NCI-H1092 (cell line): ENCODE data around the gene PTPMT1.
"Not testable (repeated sequence)": the region's sequence is repeated elsewhere in the genome, so short reads cannot be mapped to it uniquely, and the experiment has no call there.

Experiments used
- DNase-seq: peaks from one replicate; lab custom pipeline; 2025; lab: John Stamatoyannopoulos, UW

Gene PTPMT1

DNA sequence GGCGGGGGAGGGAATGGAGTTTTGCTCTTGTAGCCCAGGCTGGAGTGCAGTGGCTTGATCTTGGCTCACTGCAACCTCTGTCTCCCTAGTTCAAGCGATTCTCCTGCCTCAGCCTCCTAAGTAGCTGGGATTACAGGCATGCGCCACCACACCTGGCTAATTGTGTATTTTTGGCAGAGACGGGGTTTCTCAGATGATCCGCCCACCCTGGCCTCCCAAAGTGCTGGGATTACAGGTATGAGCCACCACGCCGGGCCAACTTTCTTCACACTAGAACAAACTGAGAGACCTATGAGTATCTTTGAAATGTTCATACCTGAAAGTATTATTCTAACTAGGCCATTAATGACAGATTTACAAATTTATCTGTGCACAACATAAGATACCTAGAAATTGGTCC lies 19.1 kb upstream of the PTPMT1 start:
- not testable (repeated sequence) for DNase-seq

DNA sequence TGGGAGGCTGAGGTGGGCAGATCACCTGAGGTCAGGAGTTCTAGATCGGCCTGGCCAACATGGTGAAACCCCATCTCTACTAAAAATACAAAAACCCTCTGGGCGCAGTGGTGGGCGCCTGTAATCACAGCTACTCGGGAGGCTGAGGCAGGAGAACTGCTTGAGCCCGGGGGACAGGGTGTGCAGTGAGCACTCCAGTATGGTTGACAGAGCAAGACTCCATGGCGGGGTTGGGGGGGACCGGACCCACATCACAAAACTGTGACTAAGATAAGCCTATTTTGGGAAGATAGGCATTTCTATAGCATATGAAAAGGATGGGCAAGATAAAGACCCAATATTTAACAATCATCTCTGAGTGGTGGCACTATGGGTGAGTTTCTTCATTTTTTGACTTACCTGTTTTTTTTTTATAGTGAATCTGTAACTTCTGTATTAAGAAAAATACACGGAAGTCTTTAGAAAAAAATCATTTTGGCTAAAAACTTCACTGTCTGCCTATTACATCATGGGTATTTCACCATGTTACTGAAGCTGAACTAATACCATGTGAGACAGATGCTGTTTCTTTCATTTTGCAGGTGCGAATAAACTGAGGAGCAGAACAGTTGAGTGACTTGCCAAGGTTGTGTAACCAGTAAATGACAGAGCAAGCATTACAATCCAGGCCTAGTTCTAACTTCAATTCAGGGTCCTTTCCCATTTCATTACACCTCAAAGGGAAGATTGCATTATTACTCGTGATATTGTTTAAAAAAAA lies 14.9 kb upstream of the PTPMT1 start:
- DNase-seq, result no peak

DNA sequence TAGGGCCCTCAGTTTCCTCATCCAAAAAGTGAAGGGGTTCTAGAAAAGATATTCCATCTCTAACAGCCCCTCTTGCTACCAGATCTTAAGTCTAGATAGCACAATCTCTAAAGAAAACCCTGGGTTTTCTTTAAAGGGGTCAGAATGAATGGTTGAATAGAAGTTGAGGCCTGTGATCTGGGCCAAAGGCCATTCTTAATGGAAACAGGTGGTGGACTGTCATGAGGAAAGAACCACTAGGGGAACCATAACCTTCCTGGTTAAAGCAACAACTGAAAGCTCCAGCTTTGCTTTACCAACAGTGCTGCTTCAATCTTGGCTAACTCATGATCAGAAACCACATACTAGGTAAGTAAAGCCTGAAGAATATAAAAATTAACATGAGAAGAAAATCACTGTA lies 14.3 kb upstream of the PTPMT1 start:
- DNase-seq, result no peak

DNA sequence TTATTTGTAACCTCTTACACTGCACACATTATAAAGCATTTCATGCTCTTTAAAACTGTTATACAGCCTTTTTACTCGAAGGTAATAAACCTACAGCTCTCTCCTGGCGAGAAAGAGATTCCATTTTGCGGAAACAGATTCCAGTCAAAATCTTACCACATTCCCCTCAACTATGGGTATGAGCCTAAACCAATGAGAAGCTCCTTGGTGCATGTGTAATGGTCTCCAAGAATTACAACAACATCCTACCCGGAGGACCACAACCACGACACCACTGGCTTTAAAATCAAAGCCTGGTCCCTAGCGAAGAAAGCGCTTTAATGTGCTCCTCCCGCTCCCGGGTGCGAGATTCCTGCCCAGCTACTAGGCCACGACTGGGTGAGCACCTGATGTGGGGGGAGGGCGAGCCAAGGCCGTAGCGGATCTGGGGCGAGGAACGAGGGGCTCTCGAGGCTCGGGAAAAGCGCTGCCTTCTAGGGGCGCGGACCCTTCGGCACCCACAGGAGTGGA lies 13.3 kb upstream of the PTPMT1 start:
- no peak for DNase-seq

DNA sequence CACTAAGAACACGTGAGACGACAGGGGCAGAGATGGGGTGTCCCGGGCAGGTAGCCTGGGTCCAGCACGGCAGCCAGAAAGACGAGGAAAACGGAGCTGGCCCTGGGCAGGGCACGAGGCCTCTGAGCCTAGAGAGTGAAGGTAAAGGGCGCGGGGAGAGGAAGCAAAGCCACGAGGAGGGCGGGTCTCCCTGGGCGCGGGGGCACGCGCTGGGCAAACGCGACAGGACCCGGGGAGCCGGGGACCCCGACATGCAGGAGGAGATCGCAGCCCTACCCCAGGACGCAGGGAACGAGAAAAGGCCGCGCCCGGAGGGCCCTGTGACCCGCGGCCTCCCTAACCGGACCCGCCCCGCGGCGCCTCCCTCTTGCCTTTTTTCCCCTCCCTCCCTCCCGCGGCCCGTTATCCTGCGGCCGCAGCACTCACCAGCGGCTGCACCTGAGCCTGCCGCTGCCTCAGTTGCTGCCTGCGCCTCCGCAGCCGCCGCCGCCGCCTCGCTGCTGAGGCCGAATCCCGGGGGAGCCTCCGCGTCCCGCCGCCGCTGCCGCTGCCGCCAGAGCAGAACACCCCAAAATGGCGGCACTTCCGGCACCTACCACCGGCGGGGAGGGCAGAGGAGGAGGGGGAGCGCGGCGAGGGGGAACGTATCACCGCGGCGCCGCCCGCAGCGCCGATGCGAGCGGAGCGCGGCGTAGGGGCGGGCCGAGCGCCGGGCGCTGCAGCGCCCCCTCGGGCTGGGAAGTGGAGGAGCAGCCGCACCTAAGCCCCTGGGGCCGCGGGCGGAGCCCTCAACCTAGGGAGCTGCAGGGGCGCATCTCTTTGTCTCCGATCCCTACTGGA lies 12.6 kb upstream of the PTPMT1 start, which contains the start of gene CELF1:
Gene CELF1, minus strand, starts transcription at position 567 of the 840 bp plus-strand sequence. CDS start 53,609 bp downstream, outside the sequence.
- peak; percentile 88 for DNase-seq

DNA sequence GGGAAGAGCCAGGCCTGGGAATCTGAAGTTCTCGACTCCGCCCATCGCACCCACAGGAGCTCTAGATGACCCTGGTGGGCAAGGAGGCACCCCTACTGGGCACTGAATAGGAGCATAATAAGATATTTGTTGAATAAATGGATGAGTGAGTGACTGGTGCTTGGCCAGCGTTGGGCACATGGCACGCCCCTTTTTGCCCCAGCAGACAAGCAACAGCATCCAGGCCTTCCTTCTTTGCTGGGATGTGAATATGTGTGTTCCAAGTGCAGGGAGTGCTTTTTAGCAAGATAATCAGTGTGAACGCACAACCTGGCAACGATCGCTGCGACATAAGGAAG lies 12.0 kb upstream of the PTPMT1 start:
- no peak for DNase-seq

DNA sequence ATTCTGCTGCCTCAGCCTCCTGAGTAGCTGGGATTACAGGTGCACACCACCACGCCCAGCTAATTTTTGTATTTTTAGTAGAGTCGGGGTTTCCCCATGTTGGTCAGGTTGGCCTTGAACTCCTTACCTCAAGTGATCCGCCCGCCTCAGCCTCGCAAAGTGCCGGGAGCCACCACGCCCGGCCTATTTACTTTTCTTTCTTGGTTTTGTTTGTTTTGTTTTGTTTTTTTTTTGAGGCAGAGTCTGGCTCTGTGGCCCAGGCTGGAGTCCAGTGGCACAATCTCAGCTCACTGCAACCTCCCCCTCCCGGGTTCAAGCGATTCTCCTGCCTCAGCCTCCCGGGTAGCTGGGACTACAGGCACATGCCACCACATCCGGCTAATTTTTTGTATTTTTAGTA lies 8.4 kb upstream of the PTPMT1 start:
- not testable (repeated sequence) for DNase-seq

DNA sequence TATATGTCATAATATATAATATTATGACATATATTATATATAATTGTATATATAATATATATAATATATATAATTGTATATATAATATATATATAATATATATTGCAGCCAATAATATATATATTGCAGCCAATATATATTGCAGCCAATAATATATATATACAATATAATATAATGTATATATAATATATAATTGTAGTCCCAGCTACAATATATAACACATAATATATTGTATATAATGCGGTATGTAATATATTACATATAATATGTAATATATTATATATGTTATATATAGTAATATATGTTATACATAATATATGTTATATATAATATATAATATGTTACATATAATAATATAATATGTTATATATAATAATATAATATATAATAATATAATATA lies 6.7 kb upstream of the PTPMT1 start:
- DNase-seq, result no peak

DNA sequence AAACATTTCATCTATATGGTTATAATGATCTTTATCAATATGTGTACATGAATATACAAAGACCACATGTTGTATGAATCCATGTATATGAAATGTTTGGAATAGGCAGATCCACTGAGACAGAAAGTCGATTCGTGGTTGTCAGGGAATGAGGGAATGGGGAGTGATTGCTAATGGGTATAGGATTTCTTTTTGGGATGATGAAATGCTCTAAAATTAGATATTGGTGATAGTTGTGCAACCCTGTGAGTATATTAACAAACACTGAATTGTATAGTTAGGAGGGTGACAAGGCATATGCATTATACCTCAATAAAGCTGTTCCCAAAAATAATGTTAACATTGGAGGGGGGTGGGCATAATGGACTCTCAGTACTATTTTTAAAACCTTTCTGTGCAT lies 5.0 kb upstream of the PTPMT1 start:
- DNase-seq, result no peak

DNA sequence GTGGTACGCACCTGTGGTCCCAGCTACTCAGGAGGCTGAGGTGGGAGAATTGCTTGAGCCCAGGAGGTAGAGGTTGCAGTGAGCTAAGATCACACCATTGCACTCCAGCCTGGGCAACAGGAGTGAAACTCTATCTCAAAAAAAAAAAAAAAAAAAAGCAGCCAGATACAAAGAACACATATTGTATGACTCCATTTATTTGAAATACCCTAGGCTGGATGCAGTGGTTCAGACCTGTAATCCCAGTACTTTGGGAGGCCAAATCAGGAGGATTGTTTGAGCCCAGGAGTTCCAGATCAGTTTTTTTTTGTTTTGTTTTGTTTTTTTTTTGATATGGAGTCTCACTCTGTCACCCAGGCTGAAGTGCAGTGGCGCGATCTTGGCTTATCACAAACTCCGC lies 3.0 kb upstream of the PTPMT1 start:
- DNase-seq, result not testable (repeated sequence)

DNA sequence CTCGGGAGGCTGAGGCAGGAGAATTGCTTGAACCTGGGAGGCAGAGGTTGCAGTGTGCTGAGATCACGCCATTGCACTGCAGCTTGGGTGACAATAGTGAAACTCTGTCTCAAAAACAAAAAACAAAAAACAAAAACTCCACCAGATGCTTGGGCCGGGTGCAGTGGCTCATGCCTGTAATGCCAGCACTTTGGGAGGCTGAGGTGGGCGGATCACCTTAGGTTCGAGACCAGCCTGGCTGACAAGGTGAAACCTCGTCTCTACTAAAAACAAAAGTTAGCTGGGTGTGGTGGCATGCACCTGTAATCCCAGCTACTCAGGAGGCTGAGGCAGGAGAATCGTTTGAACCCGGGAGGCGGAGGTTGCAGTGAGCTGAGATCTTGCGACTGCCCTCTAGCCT lies 1.0 kb upstream of the PTPMT1 start:
- DNase-seq, result not testable (repeated sequence)

DNA sequence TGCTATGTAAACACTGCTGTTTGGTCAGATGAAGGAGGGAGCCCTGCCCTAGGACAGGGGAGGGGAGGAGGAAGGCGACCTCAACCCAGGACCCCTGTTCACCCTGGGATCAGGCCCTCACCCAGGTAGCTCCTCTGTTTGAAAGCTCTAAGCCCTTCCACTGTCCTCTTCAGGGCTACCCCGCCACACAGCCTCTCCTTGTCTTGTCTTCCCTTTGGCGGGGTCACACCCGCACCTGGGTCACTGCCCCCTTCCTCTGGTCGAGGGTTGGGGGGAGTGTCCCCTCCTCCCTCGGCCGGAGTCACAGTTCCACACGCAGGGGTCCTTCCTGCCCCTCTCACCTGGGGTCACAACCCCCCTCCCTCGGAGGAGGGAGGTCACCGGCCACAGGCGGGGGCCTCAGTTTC lies 463 bp upstream of the PTPMT1 start:
- no peak for DNase-seq

DNA sequence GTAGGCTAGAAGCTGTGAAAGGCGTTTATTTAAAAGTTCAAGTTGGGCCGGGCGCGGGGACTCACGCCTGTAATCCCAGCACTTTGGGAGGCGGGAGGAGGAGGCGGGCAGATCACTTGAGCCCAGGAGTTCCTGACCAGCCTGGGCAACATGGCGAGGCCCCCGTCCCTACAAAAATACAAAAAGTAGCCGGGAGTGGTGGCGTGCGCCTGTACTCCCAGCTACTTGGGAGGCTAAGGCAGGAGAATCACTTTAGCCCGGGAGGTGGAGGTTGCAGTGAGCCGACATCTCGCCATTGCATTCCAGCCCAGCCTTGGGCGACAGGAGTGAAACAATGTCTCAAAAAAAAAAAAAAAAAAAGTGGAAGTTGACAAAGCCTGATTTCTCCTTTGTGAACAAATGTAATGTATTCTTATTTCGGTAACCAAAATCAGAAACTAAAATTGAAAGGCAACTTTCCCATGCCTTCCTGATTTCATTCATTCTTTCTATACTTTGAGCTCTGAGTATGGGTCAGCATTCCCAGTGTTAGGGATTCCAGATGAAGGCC lies 825 bp downstream of the PTPMT1 start:
- no peak for DNase-seq

DNA sequence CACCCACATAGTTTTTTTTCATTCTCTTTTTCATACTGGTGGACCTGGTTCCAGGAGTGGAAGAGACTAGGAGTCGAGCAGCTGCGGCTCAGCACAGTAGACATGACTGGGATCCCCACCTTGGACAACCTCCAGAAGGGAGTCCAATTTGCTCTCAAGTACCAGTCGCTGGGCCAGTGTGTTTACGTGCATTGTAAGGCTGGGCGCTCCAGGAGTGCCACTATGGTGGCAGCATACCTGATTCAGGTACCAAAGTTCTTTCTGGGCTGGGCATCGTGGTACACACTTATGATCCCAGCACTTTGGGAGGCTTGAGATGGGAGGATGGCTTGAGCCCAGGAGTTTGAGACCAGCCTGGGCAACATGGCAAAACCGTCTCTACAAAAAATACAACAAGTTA lies 4.2 kb downstream of the PTPMT1 start:
- no peak for DNase-seq

DNA sequence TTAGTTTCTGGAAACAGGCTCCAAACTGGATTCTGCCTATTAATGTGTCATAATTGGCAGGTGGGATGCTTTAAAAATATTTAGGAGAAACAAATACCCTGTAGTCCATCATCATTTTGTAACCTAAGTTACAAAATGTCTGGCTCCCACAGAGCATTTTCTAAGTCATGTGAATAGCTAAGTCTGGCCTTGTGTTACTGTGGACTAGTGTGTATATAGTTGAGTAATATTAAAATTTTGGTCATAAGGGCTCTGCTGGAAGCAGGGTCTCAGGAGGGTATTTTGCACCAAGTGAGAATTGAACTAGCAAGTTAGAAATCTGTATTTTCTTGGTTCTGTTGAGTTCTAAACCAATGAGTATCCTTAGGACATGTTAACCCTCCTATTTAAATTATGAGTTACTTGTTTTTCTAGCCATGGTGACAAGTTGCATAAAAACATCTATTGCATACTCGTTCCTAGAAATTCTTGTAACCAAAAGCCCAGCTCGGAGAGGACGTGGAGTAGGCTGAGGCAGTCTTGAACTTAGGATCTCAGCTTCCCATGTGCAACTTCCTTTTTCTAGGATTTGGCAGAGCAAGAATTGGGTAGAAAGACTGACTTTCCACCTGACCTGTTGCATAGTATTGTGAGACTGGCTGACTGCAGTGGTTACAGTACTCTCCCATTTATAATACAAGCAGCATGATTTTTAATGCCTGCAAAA lies 5.4 kb downstream of the PTPMT1 start:
- DNase-seq, result no peak

DNA sequence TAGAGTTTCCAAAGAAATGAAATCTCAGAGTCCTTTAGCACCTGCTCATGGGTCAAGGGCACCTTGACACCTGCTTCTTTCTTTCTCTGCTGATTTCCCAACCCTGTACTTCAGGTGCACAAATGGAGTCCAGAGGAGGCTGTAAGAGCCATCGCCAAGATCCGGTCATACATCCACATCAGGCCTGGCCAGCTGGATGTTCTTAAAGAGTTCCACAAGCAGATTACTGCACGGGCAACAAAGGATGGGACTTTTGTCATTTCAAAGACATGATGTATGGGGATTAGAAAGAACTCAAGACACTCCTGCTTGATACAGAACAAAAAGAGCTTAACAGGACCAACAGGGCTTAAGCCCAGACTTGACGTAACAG lies 5.9 kb downstream of the PTPMT1 start:
- no peak for DNase-seq

DNA sequence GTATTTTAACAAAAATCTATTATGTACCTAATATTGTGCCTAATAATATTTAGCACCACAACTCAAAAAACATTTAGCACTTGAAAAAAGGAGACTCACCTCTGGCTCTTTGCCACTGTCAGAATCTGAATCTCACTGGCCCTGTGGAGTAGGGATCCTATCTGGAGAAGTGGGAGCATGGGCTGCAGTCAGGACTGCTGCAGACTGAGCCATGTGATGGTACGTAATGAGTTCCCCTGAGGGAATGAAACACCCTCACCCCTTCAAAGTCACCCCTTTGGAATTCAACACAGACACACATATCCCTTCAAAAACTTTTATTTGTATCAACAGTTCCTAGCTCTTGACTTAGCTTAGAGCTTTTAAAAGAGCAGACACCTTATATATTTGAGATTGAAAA lies 6.5 kb downstream of the PTPMT1 start:
- DNase-seq, result no peak

DNA sequence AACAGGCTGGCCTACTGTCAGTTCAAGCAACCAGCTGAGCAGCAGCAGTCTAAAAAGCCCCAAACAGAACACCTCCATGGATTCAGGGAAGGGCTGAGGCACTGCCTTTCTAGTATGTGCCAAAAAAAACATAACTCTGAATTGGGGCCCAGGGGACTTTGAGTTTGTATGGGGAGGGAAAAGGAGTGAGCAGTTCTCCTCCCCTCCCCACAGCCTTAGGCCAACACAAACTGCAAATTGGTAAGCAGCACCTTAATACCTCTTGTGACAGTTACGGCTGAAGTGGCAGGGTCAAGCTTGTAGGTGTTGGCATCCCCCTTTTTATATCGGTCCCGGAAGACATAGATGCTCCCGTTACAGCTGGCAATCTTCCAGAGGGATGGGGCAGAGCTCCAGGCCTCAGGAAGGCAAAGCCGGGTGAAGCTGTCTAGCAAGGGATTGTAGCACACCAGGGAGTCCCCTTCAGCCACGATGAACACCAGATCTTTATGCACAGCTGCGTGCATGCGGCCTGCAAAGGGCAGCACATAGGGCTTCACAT lies 7.4 kb downstream of the PTPMT1 start:
- peak; percentile 33 for DNase-seq

DNA sequence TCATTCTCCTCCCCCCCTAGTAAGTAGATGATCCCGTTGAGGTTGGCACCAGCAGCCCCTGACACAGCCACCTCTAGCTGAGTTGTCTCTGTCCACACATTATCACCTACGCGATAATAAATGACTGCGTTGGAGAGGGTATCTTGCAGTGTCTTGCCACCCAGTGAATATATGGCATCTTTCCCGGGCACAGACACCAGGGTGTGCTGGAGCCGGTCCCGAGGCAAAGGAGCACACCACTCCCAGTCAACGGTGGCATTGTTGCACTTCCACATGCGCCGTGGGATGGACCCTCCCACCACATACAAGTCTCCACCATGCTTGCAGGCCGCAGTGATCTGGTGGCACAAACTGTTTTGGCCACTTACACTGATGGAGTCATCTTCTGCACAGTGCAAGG lies 7.9 kb downstream of the PTPMT1 start:
- no peak for DNase-seq

DNA sequence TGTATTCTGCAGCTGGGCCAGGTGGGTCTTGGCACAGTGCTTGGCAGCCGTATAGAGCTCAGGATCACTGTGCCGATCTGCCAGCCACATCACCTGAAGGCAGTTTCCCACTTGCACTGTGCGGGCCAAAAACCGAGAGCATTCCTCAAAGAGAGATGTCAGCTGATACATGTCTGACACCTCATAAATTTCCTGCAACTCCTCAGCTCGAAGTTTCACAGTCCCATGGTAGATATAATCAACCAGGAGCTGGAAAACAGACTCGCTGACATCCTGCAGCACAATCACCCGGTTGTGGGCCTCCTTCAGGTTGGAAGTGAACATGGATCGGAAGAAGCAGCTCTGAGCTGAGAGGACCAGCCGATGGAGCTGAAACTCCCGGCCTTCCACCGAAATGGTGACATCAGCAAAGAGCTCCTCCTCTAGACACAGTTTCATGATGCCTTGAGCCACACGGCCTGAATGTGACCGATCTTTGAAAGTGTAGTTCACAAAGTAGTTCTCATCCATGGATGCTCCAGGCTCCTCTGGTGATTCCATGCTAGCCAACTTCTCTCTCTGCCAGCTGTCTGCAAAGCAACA lies 12.2 kb downstream of the PTPMT1 start:
- DNase-seq, result no peak
